Upper lobe of left lung (tissue), 4 donors: ENCODE data around the gene OR51D1.

Experiments
- CTCF ChIP-seq, 6 experiments: fragments of 450-650 bp in 4 of 6; fragments of 200-600 bp in 2 of 6; sonication (generic) in 2 of 6; IDR thresholded peaks; one replicate each; pipeline ENCODE4 v1.5.1; 2016 to 2019; ENCODE audit warnings: antibody characterized with exemption in 6 of 6
- POLR2A ChIP-seq, 4 donors: fragments of 450-650 bp; IDR thresholded peaks; one replicate each; pipeline ENCODE4 v1.5.1; 2016 to 2017; ENCODE audit warnings: antibody characterized with exemption in 4 of 4, mild to moderate bottlenecking in 2 of 4
- POLR2AphosphoS5 ChIP-seq, 2 donors: sonication (generic); formaldehyde crosslinking; IDR thresholded peaks; one replicate each; pipeline ENCODE4 v1.5.1; 2017; ENCODE audit warnings: antibody characterized with exemption in 2 of 2

- TF ChIP-seq POLR2AphosphoS5 (IDR thresholded peaks at IDR 0.05) (no peak), POLR2A (IDR thresholded peaks at IDR 0.05) (no peak), CTCF (IDR thresholded peaks at IDR 0.05) (peak in 5 of 6 experiments; percentile 21 to 59 (median 38))
Measured at GRCh38 chr11:4626207-4627099, 10.8 kb upstream of the OR51D1 start.
